Stimulated activated CD4-positive, alpha-beta T cell treated with anti-CD3 and anti-CD28 coated beads, Interleukin-15, amount 100 ng/mL, for 24 hours (primary cell): ENCODE data around the gene UFC1.
"Not testable (repeated sequence)": the region's sequence is repeated elsewhere in the genome, so short reads cannot be mapped to it uniquely, and the experiment has no call there.

Experiments
- DNase-seq: peaks from one replicate; pipeline ENCODE4 v3.0.0-alpha.2; 2020

The UFC1 gene

GRCh38 chr1:161153682-161154337 is at the start of gene UFC1:
TSS of gene UFC1 (plus strand) at chr1:161153978. CDS start at chr1:161153998, 20 bp downstream.
- DNase-seq: peak; percentile 84

DNA sequence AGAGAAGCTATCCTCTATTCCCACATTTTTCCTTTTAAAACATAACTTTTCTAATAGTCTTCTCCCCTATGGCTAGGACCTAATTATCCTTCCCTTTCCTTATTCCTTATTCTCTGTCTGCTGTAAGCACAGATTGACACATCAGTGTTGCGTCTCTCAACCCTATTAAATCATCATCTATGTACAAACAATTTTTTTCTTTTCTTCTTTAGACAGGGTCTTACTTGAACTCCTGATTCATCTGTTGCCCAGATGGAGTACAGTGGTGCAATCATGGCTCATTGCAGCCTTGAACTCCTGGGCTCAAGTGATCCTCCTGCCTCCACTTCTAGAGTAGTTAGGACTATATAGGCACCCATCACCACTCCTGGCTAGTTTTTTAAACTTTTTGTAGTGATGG is 47.3 kb upstream of the UFC1 start:
- no peak for DNase-seq

GRCh38 chr1:161111117-161111516 is 42.7 kb upstream of the UFC1 start:
- DNase-seq: no peak

- DNase-seq: no peak
Measured at GRCh38 chr1:161111527-161111926, 42.3 kb upstream of the UFC1 start.

DNA sequence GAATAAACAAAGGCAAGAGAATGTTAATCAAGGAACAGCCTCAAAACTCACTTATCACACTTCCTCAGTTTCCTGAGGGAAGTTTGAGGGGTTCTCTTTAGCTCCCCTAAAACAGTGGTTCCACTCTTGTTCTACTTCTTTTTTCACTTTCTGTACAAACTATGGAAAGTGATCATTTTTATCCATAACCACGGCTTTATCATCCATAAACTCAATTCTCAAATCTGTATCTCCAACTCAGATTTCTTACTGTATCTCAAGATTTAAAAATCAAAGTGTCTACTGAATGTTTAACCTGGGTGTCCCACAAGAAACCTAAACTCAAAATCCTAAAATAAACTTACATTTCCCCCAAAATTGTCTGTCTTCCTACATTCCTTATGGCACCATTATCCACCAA is 39.9 kb upstream of the UFC1 start:
- DNase-seq: no peak

DNA sequence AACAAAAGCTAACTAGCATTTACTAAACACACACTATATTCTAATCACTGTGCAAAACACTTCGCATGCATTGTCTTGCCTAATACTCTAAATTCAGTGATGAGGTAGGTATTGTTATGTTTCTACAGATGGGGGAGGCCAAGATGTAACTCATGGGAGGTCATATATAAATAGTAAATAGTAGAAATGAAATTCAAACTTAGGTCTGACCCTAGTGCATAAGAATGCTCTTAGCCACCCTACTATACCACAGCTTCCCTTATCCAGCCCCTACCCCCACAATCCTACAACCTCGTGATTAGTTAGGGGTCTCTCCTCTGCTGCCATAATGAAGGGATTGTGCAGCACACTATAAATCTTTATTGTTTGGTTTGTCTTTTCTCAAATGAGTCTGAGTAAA is 39.2 kb upstream of the UFC1 start:
- DNase-seq: no peak

GRCh38 chr1:161115132-161115711 is 38.6 kb upstream of the UFC1 start:
- DNase-seq: peak; percentile 58

DNA sequence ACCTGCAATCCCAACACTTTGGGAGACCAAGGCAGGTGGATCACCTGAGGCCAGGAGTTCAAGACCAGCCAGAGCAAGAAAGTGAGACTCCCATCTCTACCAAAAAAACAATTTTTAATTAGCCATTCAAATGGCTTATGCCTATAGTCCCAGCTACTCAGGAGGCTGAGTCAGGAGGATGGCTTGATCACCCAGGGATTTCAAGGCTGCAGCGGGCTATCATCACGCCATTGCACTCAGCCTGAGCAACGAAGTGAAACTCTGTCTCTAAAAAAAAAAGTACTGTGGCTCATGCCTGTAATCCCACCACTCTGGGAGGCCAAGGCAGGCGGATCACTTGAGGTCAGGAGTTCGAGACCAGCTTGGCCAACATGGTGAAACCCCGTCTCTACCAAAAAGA is 37.8 kb upstream of the UFC1 start:
- not testable (repeated sequence) for DNase-seq

DNA sequence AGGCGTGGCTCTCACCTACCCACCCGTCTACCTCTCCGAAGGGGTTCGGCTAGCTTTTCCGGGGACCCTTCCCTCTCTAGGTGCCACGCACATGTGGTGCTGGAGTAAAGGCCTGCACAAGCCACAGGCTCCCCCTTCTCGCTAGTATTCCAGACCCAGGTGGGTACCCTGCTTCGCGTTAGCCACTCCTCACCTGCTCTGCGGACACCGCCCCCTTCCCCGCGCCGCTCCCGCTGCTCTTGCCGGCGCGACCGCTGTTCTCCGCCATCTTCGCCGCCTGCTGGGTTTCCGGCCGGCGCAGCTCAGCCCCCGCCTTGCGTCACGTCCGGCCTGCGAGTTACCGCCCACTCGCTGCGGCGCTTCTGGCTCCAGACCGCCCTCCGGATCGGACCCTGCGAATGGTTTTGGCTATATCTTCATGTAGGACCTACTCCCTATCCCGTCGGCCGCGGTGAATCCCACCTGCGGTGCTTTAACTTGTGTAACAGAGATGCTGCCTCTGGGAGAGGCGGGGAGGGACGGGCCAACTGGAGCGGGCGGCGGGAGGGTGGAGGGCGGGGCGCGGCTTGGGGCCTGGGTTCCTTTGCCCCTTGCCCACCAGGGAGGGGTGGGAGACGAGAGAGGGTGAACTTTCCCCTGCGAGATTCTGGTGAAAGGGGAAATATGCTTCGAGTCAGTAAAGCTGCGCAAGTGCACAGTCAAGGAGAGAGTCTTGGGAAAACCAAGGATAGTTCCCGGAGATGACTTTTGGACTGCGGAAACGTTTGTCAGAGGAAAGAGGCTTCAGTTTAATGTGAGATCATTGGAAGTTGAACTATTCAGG is 35.8 kb upstream of the UFC1 start, which contains the start of the genes NIT1 and PFDN2:
Gene NIT1 (plus strand): TSS at position 347 of the 823 bp plus-strand sequence. CDS start 72 bp downstream, at position 419.
Gene PFDN2 (minus strand): TSS at position 279 of the 823 bp plus-strand sequence. CDS start 11 bp downstream, at position 268.
- peak; percentile 93 for DNase-seq

- peak; percentile 80 for DNase-seq
Measured at GRCh38 chr1:161119092-161119903, 34.5 kb upstream of the UFC1 start.

GRCh38 chr1:161121042-161121650 is 32.6 kb upstream of the UFC1 start:
- no peak for DNase-seq

DNA sequence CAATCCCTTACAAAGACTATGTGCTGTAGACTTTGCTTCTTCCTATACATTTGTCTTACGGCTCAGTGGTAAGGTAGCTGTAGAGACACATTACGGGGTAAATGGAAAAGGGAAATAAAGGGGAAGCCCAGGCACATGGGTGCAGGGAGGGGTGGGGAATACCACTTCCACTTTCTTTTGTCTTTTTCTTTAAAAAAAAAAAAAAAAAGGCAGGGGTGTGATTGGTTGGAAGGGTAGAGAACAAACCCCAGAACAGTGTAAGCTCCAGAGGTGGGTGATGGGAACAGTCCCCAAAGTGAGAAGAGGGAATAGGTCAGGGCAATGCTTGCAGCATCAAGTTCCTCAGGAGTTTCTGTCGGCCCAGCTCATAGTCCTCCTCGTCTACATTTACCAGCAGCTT is 31.9 kb upstream of the UFC1 start:
- DNase-seq: no peak

DNA sequence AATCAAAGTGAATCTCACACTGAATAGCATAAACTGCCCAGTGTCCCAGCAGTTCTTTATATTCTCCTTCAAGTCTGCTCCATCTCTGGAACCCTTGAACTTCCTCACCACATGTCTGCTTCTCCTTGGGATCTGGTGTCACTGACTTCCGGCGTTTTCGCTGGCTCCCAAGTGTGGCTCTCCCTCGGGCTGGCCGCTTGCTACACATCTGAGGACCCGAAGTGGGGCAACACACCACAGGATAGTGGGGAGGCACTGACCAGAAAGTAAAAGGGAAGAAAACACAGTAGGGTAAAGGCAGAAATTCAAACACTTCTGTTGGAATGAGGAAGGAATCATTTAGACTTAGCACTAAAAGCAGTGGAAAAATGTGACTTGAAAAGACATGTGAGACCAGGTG is 30.8 kb upstream of the UFC1 start:
- DNase-seq: no peak

GRCh38 chr1:161127649-161128048 is 26.1 kb upstream of the UFC1 start:
- no peak for DNase-seq

- DNase-seq: no peak
Measured at GRCh38 chr1:161128591-161129420, 25.0 kb upstream of the UFC1 start.

GRCh38 chr1:161130266-161130665 is 23.5 kb upstream of the UFC1 start:
- no peak for DNase-seq

DNA sequence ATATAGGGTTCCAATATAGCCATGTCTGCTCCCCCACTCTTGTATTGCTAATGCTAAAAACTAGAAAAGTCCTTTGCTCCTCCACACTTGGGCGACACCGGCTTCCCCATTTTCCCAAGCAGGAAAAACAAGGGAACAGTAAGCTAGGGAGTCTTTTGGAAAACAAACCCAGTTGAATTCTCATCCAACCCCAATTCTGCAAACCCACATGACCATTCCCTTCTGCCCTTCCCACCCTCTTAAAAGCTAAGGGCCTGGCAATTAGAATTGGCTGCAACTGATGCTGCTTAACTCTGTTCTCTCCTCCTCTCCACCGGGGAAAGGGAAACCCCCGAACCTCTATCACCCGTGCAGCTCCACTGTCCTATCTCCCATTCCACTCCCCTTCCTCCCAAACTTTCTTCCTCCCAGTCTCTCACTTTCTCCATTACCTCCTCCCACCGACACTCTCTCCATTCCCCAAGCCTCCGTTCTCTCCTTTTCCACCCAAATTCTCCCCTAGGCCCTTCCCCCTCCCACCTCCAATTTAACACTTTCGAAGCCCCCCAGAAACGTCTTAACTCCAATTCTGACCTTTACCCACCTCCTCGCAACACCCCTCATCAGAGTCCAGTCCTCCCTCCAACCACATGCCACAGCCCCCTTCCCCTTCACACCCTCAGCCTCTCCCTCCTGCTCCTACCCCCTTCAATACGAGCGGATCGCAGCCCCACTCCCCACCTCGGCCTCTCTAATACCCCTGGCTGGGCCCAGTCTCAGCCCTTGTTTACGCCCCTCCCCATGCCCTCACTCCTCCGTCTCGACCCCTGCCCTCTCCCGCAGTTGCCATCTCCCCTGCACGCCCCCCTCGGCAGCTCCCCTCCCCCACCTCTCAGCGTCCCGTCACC is 22.0 kb upstream of the UFC1 start:
- no peak for DNase-seq

DNA sequence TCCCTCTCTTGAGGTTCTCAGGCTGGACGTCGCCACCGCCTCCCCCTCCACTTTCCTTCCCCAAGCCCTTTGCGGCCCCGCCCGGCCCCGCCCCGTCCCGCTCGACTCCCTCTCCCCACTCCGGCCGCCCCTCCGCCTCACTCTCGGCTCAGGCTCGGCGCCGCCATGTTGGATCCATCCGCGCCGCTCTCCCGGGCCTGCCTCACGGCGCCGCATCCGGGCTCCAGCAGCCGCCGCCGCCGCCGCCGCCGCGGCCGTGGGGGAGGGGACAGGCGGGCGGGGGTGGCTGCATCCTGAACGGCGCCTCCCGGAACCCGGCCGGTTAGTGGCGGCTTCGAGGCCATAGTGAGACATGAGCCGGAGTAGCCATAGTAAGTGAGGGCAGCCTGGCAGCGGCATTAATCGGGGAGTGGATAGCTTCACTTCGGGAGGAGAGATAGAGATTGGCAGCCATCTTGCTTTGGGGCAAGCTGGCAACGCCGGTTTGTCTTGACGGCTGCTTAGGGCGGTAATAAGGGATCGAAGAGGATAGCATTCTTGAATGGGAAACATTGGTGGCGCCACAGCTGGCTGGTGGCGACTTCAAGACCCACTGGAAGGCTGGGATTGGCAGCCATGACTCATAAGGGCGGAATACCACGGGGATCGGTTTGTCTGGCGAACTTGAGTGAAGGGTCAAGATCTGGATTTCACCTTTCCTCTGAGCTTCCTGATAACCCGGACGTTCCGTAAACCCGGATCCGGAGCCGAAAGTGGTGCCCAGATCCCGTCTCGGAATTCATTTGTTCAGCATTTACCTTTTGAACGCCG is 21.2 kb upstream of the UFC1 start, which contains the start of gene DEDD:
Gene DEDD (minus strand): TSS at position 258 of the 810 bp plus-strand sequence. CDS start 8,205 bp downstream, outside the sequence.
- peak; percentile 93 for DNase-seq

GRCh38 chr1:161133220-161133740 is 20.5 kb upstream of the UFC1 start:
- DNase-seq: no peak
